HUES6 (cell line): ENCODE measurements around the gene HOXB8.

Source experiments
- H3K27ac ChIP-seq: 2 replicates; pipeline ENCODE4 v1.7.0; 2013; ENCODE audit warnings: low read depth, mild to moderate bottlenecking, low read length, inconsistent platforms
- H3K27me3 ChIP-seq: 2 replicates; pipeline ENCODE4 v1.6.1; 2013; ENCODE audit warnings: low read length; ENCODE audit not compliant: control insufficient read depth, insufficient read depth
- H3K36me3 ChIP-seq: 2 replicates; pipeline ENCODE4 v1.6.1; 2013; ENCODE audit warnings: low read length; ENCODE audit not compliant: control insufficient read depth, insufficient read depth
- H3K4me1 ChIP-seq: 2 replicates; pipeline ENCODE4 v1.6.1; 2013; ENCODE audit warnings: low read length; ENCODE audit not compliant: control insufficient read depth, insufficient read depth
- H3K4me3 ChIP-seq: 2 replicates; pipeline ENCODE4 v1.5.1; 2013; ENCODE audit warnings: low read depth, low read length
- H3K9ac ChIP-seq: one replicate; pipeline ENCODE4 v1.6.1; 2013; ENCODE audit warnings: mild to moderate bottlenecking, low read length
- H3K9me3 ChIP-seq: 2 replicates; pipeline ENCODE4 v1.6.1; 2013; ENCODE audit warnings: low read depth, low read length; ENCODE audit not compliant: control insufficient read depth, insufficient read depth

Gene HOXB8

GRCh38 chr17:48628649-48629410, 13.7 kb upstream of the HOXB8 start:
- Histone ChIP-seq H3K27me3 (peaks cover 100% of the 10 kb centered on the region), H3K4me3 (peak overlapping the region; percentile 7; the same call in 1 of the 2 replicates), H3K9me3 (no peaks in the 10 kb centered on the region)

GRCh38 chr17:48627623-48628521, 12.8 kb upstream of the HOXB8 start:
- no peaks in the 10 kb centered on the region for H3K36me3 ChIP-seq
- H3K4me3 ChIP-seq, result peak overlapping the region; percentile 9; the same call in 1 of the 2 replicates
- H3K27me3 ChIP-seq, result peaks cover 100% of the 10 kb centered on the region
- H3K9me3 ChIP-seq, result no peaks in the 10 kb centered on the region
- H3K9ac ChIP-seq, result peak overlapping the region; percentile 76
- H3K4me1 ChIP-seq, result peaks cover 7% of the 10 kb centered on the region; the same call in 1 of the 2 replicates
- no peak overlapping the region for H3K27ac ChIP-seq

More at GRCh38 chr17:48628649-48629410, 13.7 kb upstream of the HOXB8 start:
- Histone ChIP-seq H3K27ac (no peak overlapping the region), H3K9ac (peak overlapping the region; percentile 76), H3K36me3 (no peaks in the 10 kb centered on the region), H3K4me1 (peaks cover 7% of the 10 kb centered on the region; the same call in 1 of the 2 replicates)

- H3K9me3 ChIP-seq, result no peaks in the 10 kb centered on the region
- H3K4me1 ChIP-seq, result peaks cover 7% of the 10 kb centered on the region; the same call in 1 of the 2 replicates
- no peaks in the 10 kb centered on the region for H3K36me3 ChIP-seq
- peak overlapping the region; percentile 76 for H3K9ac ChIP-seq
- H3K4me3 ChIP-seq, result peak overlapping the region; percentile 58
- peaks cover 100% of the 10 kb centered on the region for H3K27me3 ChIP-seq
- no peak overlapping the region for H3K27ac ChIP-seq
These were observed 12.1 kb upstream of the HOXB8 start for GRCh38 chr17:48627118-48627597.

GRCh38 chr17:48626245-48627117, 11.4 kb upstream of the HOXB8 start, which contains the start of gene HOXB9:
TSS of gene HOXB9 (minus strand) at chr17:48626358. CDS start at chr17:48626269, 89 bp downstream.
- H3K4me1 ChIP-seq, result peaks cover 7% of the 10 kb centered on the region; the same call in 1 of the 2 replicates
- H3K36me3 ChIP-seq, result no peaks in the 10 kb centered on the region
- no peaks in the 10 kb centered on the region for H3K9me3 ChIP-seq
- H3K27me3 ChIP-seq, result peaks cover 100% of the 10 kb centered on the region
- peak within 1 kb of the TSS; percentile 29; the same call in 1 of the 2 replicates for H3K27ac ChIP-seq
- peak within 1 kb of the TSS; percentile 58 for H3K4me3 ChIP-seq
- H3K9ac ChIP-seq, result peak within 1 kb of the TSS; percentile 83

- Histone ChIP-seq H3K27ac (peak overlapping the region; percentile 29; the same call in 1 of the 2 replicates), H3K4me1 (peaks cover 7% of the 10 kb centered on the region; the same call in 1 of the 2 replicates), H3K4me3 (peak overlapping the region; percentile 58), H3K9ac (peak overlapping the region; percentile 83), H3K9me3 (no peaks in the 10 kb centered on the region), H3K27me3 (peaks cover 100% of the 10 kb centered on the region), H3K36me3 (no peaks in the 10 kb centered on the region)
These were observed 10.6 kb upstream of the HOXB8 start for GRCh38 chr17:48625495-48626244.

GRCh38 chr17:48624544-48625494, 9.7 kb upstream of the HOXB8 start:
- no peak overlapping the region for H3K27ac ChIP-seq
- H3K9me3 ChIP-seq, result no peaks in the 10 kb centered on the region
- H3K9ac ChIP-seq, result peak overlapping the region; percentile 83
- peaks cover 15% of the 10 kb centered on the region; the same call in 1 of the 2 replicates for H3K4me1 ChIP-seq
- H3K36me3 ChIP-seq, result no peaks in the 10 kb centered on the region
- H3K4me3 ChIP-seq, result peak overlapping the region; percentile 58
- H3K27me3 ChIP-seq, result peaks cover 100% of the 10 kb centered on the region

- no peaks in the 10 kb centered on the region for H3K36me3 ChIP-seq
These were observed 9.0 kb upstream of the HOXB8 start for GRCh38 chr17:48624118-48624517.

GRCh38 chr17:48623583-48623982, 8.5 kb upstream of the HOXB8 start:
- peaks cover 100% of the 10 kb centered on the region for H3K27me3 ChIP-seq
- H3K36me3 ChIP-seq, result no peaks in the 10 kb centered on the region
- H3K4me3 ChIP-seq, result peak overlapping the region; percentile 58
- no peaks in the 10 kb centered on the region for H3K9me3 ChIP-seq
- peaks cover 17% of the 10 kb centered on the region; the same call in 1 of the 2 replicates for H3K4me1 ChIP-seq
- no peak overlapping the region for H3K27ac ChIP-seq
- peak overlapping the region; percentile 83 for H3K9ac ChIP-seq

More at GRCh38 chr17:48624118-48624517, 9.0 kb upstream of the HOXB8 start:
- H3K9ac ChIP-seq, result peak overlapping the region; percentile 83
- H3K27me3 ChIP-seq, result peaks cover 100% of the 10 kb centered on the region
- peak overlapping the region; percentile 58; the same call in 1 of the 2 replicates for H3K4me3 ChIP-seq
- no peak overlapping the region for H3K27ac ChIP-seq
- no peaks in the 10 kb centered on the region for H3K9me3 ChIP-seq
- peaks cover 17% of the 10 kb centered on the region; the same call in 1 of the 2 replicates for H3K4me1 ChIP-seq

- H3K9ac ChIP-seq, result peak overlapping the region; percentile 83
- H3K36me3 ChIP-seq, result no peaks in the 10 kb centered on the region
- H3K4me1 ChIP-seq, result peaks cover 20% of the 10 kb centered on the region; the same call in 1 of the 2 replicates
- no peak overlapping the region for H3K27ac ChIP-seq
- peaks cover 100% of the 10 kb centered on the region for H3K27me3 ChIP-seq
- H3K9me3 ChIP-seq, result no peaks in the 10 kb centered on the region
- peak overlapping the region; percentile 58; the same call in 1 of the 2 replicates for H3K4me3 ChIP-seq
These were observed 7.8 kb upstream of the HOXB8 start for GRCh38 chr17:48622857-48623256.
